SK-N-SH (cell line): Measurements from ENCODE around the gene ATF6. TPM values are rescaled to one million over a fixed set of nuclear protein-coding genes. Genes with fewer than 3 reads are reported as not detected.

Experiments used
- CTCF ChIA-PET: fragments of 300-600, 350-600 bp; formaldehyde crosslinking; extraction: SDS; loops from one replicate; lab custom pipeline; 2021; lab: Yijun Ruan, JAX
- POLR2A ChIA-PET: fragments of 350-600 bp; sonication (Branson Sonifier 250); formaldehyde crosslinking; extraction: SDS; loops from one replicate; lab custom pipeline; 2020; ENCODE audit warnings: antibody characterized with exemption, inconsistent platforms; lab: Yijun Ruan, JAX
- DNase-seq: peaks from one replicate; pipeline ENCODE4 v3.0.0; 2012
- H2AFZ ChIP-seq: fragments of 200-600 bp; sonication (generic); 2 replicates; pipeline ENCODE4 v1.8.1; 2016; ENCODE audit warnings: antibody characterized with exemption, mild to moderate bottlenecking, low read depth
- H3F3A ChIP-seq: fragments of 200-600 bp; sonication (generic); replicated peaks from 2 replicates; pipeline ENCODE3; 2016; ENCODE audit warnings: antibody characterized with exemption, mild to moderate bottlenecking; ENCODE audit not compliant: insufficient read depth
- H3K27ac ChIP-seq, 2 experiments: fragments of 200-500 bp in 1 of 2; fragments of 200-600 bp in 1 of 2; sonication (Bioruptor generic) in 1 of 2; sonication (generic), shearing (Covaris generic) in 1 of 2; 2 replicates each; pipeline versions ENCODE4 v1.5.1 to v1.6.1; 2014 to 2016; ENCODE audit warnings: low read depth in 2 of 2, inconsistent platforms in 1 of 2, low read length in 1 of 2, mild to moderate bottlenecking in 1 of 2, mixed read lengths in 1 of 2
- H3K27me3 ChIP-seq: fragments of 200-600 bp; sonication (generic), shearing (Covaris generic); 2 replicates; pipeline ENCODE4 v1.6.1; 2016; ENCODE audit warnings: mixed run types; ENCODE audit not compliant: insufficient read depth
- H3K36me3 ChIP-seq, 2 experiments: fragments of 200-500 bp in 1 of 2; fragments of 200-600 bp in 1 of 2; sonication (Bioruptor generic) in 1 of 2; sonication (generic) in 1 of 2; replicated peaks in 1 of 2; 2 replicates each; pipeline versions ENCODE3 to v1.5.1; 2014 to 2016; ENCODE audit warnings: low read length in 1 of 2, mild to moderate bottlenecking in 1 of 2; ENCODE audit not compliant: insufficient read depth in 2 of 2, control insufficient read depth in 1 of 2
- H3K4me1 ChIP-seq, 2 experiments: fragments of 200-500 bp in 1 of 2; fragments of 200-600 bp in 1 of 2; sonication (Bioruptor generic) in 1 of 2; sonication (generic), shearing (Covaris generic) in 1 of 2; 2 replicates each; pipeline versions ENCODE4 v1.5.1 to v1.6.1; 2014 to 2016; ENCODE audit warnings: low read depth in 1 of 2, low read length in 1 of 2, mixed run types in 1 of 2; ENCODE audit not compliant: insufficient read depth in 2 of 2, control insufficient read depth in 1 of 2
- H3K4me2 ChIP-seq: fragments of 200-600 bp; sonication (generic), shearing (Covaris generic); 2 replicates; pipeline ENCODE4 v1.6.1; 2017; ENCODE audit warnings: mixed run types
- H3K4me3 ChIP-seq, 2 experiments: fragments of 200-500 bp in 1 of 2; fragments of 200-600 bp in 1 of 2; sonication (Bioruptor generic) in 1 of 2; sonication (generic), shearing (Covaris generic) in 1 of 2; 2 replicates each; pipeline versions ENCODE4 v1.5.1 to v1.8.1; 2014 to 2016; ENCODE audit warnings: low read depth in 2 of 2, inconsistent platforms in 1 of 2, low read length in 1 of 2, mild to moderate bottlenecking in 1 of 2, mixed read lengths in 1 of 2, moderate library complexity in 1 of 2
- H3K79me2 ChIP-seq: fragments of 200-600 bp; sonication (generic); 2 replicates; pipeline ENCODE4 v1.8.1; 2017; ENCODE audit warnings: mild to moderate bottlenecking; ENCODE audit not compliant: insufficient read depth
- H3K9ac ChIP-seq: fragments of 200-600 bp; sonication (generic); 2 replicates; pipeline ENCODE4 v1.6.1; 2017; ENCODE audit warnings: mixed run types
- H3K9me2 ChIP-seq: fragments of 200-600 bp; sonication (generic); 2 replicates; pipeline ENCODE4 v1.6.1; 2017; ENCODE audit warnings: mixed run types
- H3K9me3 ChIP-seq: fragments of 200-600 bp; sonication (generic); 2 replicates; pipeline ENCODE4 v1.6.1; 2017; ENCODE audit warnings: mixed run types, mild to moderate bottlenecking, moderate library complexity
- H4K20me1 ChIP-seq: fragments of 200-600 bp; sonication (generic); 2 replicates; pipeline ENCODE4 v1.6.1; 2017; ENCODE audit warnings: mild to moderate bottlenecking, mixed run types; ENCODE audit not compliant: insufficient read depth
- CHD2 ChIP-seq: fragments of 150-350 bp; IDR thresholded peaks from 2 replicates; pipeline ENCODE4 v1.6.1; 2018; ENCODE audit warnings: low read length; ENCODE audit not compliant: partially characterized antibody
- FOSL2 ChIP-seq: IDR thresholded peaks from 2 replicates; pipeline ENCODE4 v1.4.0; 2012; ENCODE audit warnings: low read depth, mild to moderate bottlenecking, moderate library complexity, borderline replicate concordance
- GABPA ChIP-seq: IDR thresholded peaks from 2 replicates; pipeline ENCODE4 v1.4.0; 2012; ENCODE audit warnings: low read depth, mild to moderate bottlenecking
- GATA2 ChIP-seq: sonication (generic); formaldehyde crosslinking; IDR thresholded peaks from 2 replicates; pipeline ENCODE4 v1.5.0; 2020; ENCODE audit warnings: mild to moderate bottlenecking, missing genetic modification reagents
- NRF1 ChIP-seq: IDR thresholded peaks from 2 replicates; pipeline ENCODE4 v1.6.1; 2012; ENCODE audit warnings: low read depth, mild to moderate bottlenecking, low read length
- RAD21 ChIP-seq: IDR thresholded peaks from 2 replicates; pipeline ENCODE4 v1.6.1; 2012; ENCODE audit warnings: mild to moderate bottlenecking, low read length
- RCOR1 ChIP-seq: fragments of 150-350 bp; IDR thresholded peaks from 2 replicates; pipeline ENCODE4 v1.6.1; 2017; ENCODE audit warnings: antibody characterized with exemption, low read length
- SIN3A ChIP-seq: IDR thresholded peaks from 2 replicates; pipeline ENCODE4 v1.6.1; 2012; ENCODE audit warnings: low read depth, mild to moderate bottlenecking, low read length, moderate library complexity, borderline replicate concordance
- TAF1 ChIP-seq: IDR thresholded peaks from 2 replicates; pipeline ENCODE4 v1.6.1; 2012; ENCODE audit warnings: low read depth, mild to moderate bottlenecking, low read length, moderate library complexity, borderline replicate concordance
- TEAD4 ChIP-seq: IDR thresholded peaks from 2 replicates; pipeline ENCODE4 v1.4.0; 2012; ENCODE audit warnings: mild to moderate bottlenecking, borderline replicate concordance; ENCODE audit not compliant: insufficient read depth
- YY1 ChIP-seq: IDR thresholded peaks from 2 replicates; pipeline ENCODE4 v1.4.0; 2012; ENCODE audit warnings: low read depth, mild to moderate bottlenecking
- WGBS: methylation state at CpG from one replicate; pipeline ENCODE4 v1.1.6; 2017; ENCODE audit warnings: low lambda C conversion rate; 5-methylcytosine and 5-hydroxymethylcytosine counted together
- polyA plus RNA-seq, 3 experiments: library from polyadenylated mRNA; depleted of rRNA; stranded (reverse); fragments of >200 nt; gene quantifications; 2 replicates each; pipeline ENCODE4 v1.2.3, GENCODE V29; 2012
- TF ChIP-seq, protein P1 (sequence below): IDR thresholded peaks from 2 replicates; pipeline ENCODE4; 2012
- TF ChIP-seq, protein P2 (sequence below): fragments of 150-350 bp; IDR thresholded peaks from 2 replicates; pipeline ENCODE4 v1.6.1; 2017; ENCODE audit warnings: antibody characterized with exemption, low read length, low read depth, borderline replicate concordance
- TF ChIP-seq, protein P3 (sequence below): IDR thresholded peaks from 2 replicates; pipeline ENCODE4 v1.6.1; 2012; ENCODE audit warnings: mild to moderate bottlenecking, low read depth, low read length, moderate library complexity

ATF6 gene
- polyA plus RNA-seq, 1 of the 3 experiments (the other 2 are of a cell fraction) = 8.8 TPM

DNA sequence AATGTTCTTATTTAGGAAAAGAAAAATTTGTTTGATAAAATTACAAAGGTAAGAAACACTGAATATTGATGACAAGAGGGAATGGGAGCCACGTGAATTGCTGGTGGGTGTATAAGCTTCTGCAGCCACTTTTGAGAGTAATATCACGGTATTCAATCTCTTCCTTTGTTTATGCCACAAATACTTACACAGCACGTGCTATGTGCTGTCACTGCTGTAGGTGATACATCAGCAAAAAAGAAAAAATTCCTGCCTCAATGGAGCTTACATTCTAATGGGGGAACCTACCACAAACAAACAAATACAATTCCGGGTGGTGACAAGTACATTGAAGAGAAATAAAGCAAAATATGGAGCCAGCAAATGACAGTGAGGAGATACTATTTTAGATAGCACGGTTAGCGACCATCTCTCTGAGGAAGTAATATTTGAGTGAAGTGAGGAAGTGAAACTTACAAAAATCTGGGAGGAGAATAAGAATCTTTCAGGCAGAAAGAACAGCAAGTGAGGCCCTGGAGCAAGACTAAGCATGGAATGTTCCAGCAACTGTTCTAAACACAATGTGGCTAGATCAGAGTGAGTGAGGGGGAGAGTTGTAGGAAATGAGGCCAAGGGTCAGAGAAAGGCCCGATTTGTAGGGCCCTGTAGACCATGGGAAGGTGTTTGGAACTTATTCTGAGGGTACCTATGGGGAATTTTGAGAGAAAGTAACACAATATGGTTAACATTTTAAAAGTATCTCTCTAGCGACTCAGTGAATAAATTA lies 47.4 kb upstream of the ATF6 start (continued):
- TF ChIP-seq, protein P1, sequence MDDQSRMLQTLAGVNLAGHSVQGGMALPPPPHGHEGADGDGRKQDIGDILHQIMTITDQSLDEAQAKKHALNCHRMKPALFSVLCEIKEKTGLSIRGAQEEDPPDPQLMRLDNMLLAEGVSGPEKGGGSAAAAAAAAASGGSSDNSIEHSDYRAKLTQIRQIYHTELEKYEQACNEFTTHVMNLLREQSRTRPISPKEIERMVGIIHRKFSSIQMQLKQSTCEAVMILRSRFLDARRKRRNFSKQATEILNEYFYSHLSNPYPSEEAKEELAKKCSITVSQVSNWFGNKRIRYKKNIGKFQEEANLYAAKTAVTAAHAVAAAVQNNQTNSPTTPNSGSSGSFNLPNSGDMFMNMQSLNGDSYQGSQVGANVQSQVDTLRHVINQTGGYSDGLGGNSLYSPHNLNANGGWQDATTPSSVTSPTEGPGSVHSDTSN = no peak
- no peak for TF ChIP-seq SIN3A
- no peak for TF ChIP-seq GABPA
- no peak for TF ChIP-seq RCOR1

DNA sequence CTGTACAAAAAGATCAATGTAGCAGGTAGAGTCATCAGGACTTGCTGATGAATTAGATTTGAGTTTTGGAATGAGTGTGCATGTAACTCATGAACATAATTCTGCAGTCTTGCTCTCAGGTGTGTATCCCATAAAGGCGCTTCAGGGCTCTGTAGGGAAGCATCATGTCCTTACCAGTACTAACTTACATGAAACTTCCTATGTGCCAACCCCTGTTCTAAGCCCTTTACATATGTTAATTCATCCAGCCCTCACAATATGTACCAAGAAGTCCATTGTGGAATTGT lies 46.9 kb upstream of the ATF6 start:
- CTCF ChIA-PET = no interaction called here

More for the DNA sequence above, 46.9 kb upstream of the ATF6 start:
- no peak for DNase-seq
- POLR2A ChIA-PET = no interaction called here
- Histone ChIP-seq H3K9me3 (no peaks in the 10 kb centered on the region), H3K9me2 (no peaks in the 10 kb centered on the region), H2AFZ (no peak overlapping the region), H3K4me1 (peaks cover 0 to 11% of the 10 kb centered on the region in 2 experiments; a peak in 1 of 4 replicates), H3K4me2 (no peak overlapping the region), H3K27me3 (no peaks in the 10 kb centered on the region), H3K36me3 (no peaks in the 10 kb centered on the region), H3K4me3 (no peak overlapping the region), H4K20me1 (no peaks in the 10 kb centered on the region), H3K79me2 (no peaks in the 10 kb centered on the region), H3K27ac (no peak overlapping the region), H3K9ac (no peak overlapping the region), H3F3A (peaks cover 10% of the 10 kb centered on the region)
- TF ChIP-seq TAF1 (no peak), CHD2 (no peak), GATA2 (CRISPR knock-in tag) (no peak), NRF1 (no peak), TEAD4 (no peak), YY1 (no peak), RAD21 (no peak), GABPA (no peak), FOSL2 (no peak)
- TF ChIP-seq, protein P2, sequence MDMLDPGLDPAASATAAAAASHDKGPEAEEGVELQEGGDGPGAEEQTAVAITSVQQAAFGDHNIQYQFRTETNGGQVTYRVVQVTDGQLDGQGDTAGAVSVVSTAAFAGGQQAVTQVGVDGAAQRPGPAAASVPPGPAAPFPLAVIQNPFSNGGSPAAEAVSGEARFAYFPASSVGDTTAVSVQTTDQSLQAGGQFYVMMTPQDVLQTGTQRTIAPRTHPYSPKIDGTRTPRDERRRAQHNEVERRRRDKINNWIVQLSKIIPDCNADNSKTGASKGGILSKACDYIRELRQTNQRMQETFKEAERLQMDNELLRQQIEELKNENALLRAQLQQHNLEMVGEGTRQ = no peak
- TF ChIP-seq, protein P3, sequence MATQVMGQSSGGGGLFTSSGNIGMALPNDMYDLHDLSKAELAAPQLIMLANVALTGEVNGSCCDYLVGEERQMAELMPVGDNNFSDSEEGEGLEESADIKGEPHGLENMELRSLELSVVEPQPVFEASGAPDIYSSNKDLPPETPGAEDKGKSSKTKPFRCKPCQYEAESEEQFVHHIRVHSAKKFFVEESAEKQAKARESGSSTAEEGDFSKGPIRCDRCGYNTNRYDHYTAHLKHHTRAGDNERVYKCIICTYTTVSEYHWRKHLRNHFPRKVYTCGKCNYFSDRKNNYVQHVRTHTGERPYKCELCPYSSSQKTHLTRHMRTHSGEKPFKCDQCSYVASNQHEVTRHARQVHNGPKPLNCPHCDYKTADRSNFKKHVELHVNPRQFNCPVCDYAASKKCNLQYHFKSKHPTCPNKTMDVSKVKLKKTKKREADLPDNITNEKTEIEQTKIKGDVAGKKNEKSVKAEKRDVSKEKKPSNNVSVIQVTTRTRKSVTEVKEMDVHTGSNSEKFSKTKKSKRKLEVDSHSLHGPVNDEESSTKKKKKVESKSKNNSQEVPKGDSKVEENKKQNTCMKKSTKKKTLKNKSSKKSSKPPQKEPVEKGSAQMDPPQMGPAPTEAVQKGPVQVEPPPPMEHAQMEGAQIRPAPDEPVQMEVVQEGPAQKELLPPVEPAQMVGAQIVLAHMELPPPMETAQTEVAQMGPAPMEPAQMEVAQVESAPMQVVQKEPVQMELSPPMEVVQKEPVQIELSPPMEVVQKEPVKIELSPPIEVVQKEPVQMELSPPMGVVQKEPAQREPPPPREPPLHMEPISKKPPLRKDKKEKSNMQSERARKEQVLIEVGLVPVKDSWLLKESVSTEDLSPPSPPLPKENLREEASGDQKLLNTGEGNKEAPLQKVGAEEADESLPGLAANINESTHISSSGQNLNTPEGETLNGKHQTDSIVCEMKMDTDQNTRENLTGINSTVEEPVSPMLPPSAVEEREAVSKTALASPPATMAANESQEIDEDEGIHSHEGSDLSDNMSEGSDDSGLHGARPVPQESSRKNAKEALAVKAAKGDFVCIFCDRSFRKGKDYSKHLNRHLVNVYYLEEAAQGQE = no peak
- WGBS = 62% methylated on average over 1 of the region's 1 CpG
